Stimulated activated CD8-positive, alpha-beta memory T cell treated with anti-CD3 and anti-CD28 coated beads, Interleukin-2, amount 100 ng/mL, for 1 hour (primary cell): ENCODE measurements around the gene MRPS6.

Experiments
- DNase-seq, 2 donors: peaks; one replicate each; pipeline ENCODE4 v3.0.0-alpha.2; 2020; ENCODE audit warnings: low read depth in 2 of 2

MRPS6 gene

GRCh38 chr21:34071683-34072082 lies 1.7 kb upstream of the MRPS6 start:
- DNase-seq: no peak

DNA sequence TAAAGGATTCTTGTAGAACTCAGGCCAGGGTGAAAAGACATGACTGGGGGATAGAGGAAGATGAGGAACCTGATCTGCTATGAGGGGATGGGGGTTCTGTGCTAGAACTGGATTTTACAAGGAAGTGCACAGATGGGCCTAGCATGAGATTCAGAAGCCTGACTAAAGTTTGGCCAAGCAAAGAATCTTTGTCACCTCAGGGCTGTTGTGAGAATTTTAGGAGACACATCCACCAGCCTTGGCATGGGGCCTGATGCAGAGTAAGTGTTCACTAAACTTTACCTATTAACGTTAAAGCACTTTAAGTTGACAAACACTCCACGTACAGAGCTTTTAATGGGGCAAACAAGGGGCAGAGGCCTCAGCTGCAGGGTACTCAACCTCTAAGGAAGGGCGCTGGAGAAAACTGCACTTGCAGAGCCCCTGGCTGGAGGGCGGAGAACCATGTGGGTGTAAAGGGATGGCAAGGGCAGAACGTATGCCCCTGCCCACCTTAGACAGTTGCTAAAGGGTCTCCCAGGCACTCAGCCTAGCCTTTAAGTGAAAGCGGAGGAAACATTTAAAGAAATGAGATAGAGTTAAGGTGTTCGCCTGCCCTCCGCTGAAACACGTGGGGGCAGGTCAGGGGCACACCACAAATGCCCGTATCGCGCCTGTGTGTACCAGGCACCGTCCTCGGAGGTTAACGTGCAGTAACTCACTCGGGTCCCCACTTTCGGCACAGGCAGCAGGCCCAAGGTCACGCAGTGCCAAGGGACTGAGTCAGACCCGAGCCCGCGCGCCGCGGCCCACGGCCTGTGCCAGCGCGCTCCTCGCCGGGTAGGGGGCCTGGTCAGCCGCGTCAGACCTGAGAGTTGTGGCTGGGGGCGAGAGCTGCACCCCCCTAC lies 990 bp upstream of the MRPS6 start:
- DNase-seq: no peak

DNA sequence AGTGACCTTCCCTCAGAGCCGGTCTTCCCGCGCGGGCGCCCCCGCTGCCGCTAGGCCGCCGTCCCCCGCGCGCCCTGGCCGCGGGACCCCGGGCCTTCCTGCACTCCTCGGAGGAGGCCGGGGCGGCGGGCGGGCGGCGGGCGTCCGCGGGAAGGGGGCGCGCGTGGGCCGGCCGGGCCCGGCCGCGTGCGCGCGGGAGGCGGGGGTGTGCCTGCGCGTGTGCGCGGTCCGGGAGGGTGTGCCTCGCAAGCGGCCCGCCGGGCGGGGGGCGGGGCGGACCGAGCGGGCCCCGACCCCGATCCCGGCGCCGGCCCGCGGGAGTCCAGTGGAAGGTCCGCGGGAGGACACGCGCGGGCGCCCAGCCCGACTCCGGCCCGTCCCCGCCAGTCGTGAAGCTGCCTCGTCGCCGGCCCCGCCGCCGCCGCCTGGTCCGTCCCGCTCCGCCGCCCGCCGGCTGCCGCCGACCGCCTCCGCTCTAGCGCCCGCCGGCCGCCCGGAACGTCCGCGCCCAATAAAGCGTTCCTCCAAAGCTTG lies 438 bp downstream of the MRPS6 start:
- peak in 1 of 2 donors; percentile 38 for DNase-seq

- DNase-seq: no peak
Observed at GRCh38 chr21:34074283-34075090, 1.1 kb downstream of the MRPS6 start.

DNA sequence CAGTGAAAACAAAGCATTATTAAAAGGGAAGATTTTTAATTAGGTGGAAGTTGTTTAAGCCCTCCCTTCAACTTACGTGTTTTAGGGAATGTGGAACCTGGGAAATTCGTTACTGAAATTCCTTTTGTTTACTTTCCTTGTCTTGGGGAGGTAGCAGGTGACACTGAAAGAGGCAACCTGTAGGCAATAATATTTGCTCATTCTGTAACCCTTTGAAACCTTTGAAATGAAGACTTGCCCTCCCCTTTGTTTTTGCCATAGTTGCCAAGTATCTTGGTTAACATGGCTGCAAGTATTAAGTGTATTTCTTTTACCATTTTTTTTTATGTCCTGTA lies 1.7 kb downstream of the MRPS6 start:
- DNase-seq: no peak

- DNase-seq: no peak
Observed at GRCh38 chr21:34075760-34076660, 2.6 kb downstream of the MRPS6 start.

DNA sequence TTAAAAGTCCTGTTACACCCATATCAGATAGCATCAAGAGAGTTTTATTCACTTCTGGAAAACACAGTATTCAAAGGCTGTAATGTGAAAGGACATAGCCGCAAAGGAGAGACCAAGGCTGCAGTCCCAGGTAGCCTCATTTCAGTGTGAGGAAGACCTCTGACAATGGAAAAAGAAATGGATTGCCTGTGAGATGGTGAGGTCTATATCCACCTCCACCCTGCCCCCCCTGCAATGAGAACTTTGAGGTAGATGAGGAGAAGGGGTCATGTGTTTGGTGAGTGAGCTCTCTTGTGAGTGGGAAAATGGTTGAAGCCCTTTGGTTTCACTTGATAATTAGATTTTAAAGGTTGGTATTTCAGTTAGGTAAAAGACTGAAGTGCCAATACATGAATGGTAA lies 3.5 kb downstream of the MRPS6 start:
- DNase-seq: no peak

GRCh38 chr21:34077888-34078287 lies 4.5 kb downstream of the MRPS6 start:
- DNase-seq: no peak

DNA sequence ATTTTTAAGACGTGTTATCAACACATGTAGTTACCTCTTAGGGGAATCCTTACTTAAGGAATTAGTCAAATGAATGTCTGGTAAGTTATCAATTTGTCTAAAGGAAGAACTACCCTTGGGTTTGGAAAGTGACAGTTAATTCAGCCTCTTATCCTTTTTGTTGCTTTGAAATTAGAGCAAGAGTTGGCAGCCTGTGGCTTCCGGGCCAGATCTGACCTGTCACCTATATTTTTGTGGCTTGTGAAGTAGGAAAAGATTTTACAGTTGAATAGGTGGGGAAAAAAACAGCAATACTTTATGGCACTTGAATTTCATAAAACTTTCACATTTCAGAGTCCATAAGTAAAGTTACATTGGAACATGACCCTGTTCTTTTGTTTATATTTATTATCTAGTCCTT lies 5.5 kb downstream of the MRPS6 start:
- DNase-seq: no peak

- DNase-seq: no peak
Observed at GRCh38 chr21:34080710-34081109, 7.3 kb downstream of the MRPS6 start.

- DNase-seq: no peak
Observed at GRCh38 chr21:34082769-34083168, 9.4 kb downstream of the MRPS6 start.

- DNase-seq: no peak
Observed at GRCh38 chr21:34083357-34083756, 10.0 kb downstream of the MRPS6 start.

DNA sequence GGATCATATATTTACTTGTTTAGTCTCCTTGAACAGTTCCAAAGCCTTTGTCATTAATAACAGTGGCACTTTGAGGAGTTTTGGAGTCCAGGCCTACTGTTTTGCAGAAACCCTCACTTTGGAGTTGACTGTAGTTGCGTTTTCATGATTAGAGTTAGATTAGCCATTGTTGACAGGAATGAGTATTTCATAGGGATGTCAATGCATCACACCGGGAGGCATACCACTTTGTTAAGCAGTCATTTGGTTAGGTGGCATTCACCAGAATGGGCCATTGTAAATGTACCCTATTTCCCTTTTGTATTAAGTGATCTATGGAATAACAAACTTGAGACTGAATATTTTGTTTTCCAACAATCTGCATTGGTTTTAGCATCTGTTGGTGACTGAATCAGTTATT lies 11.8 kb downstream of the MRPS6 start:
- DNase-seq: no peak

DNA sequence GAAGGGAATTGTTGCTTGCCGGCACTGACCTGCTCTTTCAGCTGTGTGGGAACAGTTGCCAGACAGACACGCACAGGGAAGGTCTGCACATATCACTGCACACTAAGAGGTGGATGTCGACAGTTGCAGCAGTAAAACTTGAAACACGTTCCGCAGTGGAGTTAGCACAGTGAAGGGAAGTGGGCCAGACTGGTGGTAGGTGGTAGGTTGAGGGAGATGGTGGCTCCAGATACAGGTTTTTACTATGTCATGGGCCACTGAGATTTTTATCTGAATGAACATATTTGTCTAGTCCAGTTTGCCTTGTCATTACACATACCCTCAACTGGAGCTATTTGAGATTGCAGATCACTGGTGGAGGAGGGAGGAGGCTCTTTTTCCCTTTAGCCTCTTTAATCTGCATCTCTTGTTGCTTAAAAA lies 13.5 kb downstream of the MRPS6 start:
- DNase-seq: no peak

- DNase-seq: no peak
Observed at GRCh38 chr21:34088752-34089151, 15.4 kb downstream of the MRPS6 start.

DNA sequence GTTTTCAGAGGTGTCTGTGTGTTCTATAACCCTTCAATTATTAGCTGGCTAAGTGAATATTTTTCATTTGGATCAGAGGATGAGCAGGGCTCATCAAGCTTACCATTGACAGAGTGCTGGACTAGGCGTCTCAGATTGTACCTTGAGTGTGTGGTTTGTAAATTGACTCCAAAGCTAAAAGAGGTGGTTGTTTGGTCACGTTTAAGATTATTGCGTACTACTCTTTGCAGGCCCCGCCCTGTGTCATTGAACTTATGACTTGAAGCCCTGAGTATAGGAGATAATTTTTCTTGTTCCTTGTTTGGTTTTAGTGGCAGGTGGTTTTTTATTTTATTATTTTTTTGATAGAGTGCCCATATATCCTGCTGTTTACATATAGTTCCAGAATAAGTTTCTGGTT lies 17.7 kb downstream of the MRPS6 start:
- no peak for DNase-seq

DNA sequence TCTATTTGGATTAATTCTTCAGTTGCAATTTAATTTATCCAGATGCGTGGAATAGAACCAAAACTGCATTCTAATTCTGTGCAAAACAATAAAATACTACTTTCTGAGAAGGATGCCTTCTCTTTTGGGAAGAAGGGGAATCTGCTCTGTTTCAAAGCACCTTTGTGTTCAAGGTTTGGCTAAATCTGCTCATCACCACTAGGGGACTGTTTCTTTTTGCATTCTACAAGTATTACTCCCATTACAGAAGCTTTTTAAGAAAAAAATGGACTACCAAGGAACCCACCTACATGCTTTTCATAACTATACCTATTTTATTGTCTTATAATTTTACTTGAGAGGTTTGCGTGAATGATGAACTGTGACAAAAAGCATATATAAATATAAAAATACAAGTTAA lies 18.2 kb downstream of the MRPS6 start:
- no peak for DNase-seq

GRCh38 chr21:34092262-34092921 lies 19.0 kb downstream of the MRPS6 start:
- DNase-seq: no peak

DNA sequence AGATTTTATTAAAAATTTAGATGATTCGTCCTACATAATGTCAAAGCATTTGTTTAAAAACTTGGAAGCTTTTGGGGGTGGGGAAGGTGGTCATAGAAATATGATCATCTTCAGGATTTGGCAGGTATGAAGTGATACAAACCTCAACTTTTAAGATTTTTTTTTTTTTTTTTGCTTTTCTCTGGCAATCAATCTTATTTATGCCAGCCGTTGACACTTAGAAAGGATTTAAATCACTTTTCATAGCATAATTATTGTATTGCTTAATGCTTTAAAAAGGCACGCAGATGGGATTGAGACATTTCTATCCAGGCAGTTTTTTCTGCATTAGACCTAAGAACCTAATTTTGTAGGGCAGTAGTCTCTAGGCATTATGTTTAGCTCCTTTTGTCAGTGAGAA lies 19.7 kb downstream of the MRPS6 start:
- no peak for DNase-seq

DNA sequence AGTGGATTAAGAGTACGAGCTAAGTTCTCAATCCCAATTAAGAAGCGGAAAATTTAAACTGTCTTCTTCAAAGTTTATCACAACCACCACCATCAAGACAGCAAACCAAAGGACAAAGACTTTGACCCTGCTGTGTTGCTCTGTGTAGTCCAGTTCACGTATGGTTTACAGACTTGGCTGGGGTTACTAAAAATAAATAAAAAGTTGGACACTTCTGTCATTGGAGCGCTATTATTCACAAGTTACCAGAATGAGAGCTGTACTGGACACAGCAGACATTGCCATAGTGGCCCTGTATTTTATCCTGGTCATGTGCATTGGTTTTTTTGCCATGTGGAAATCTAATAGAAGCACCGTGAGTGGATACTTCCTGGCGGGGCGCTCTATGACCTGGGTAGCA lies 21.6 kb downstream of the MRPS6 start:
- no peak for DNase-seq

GRCh38 chr21:34097442-34097841 lies 24.1 kb downstream of the MRPS6 start:
- no peak for DNase-seq
